GM21723 (cell line): ENCODE measurements around the gene ZNF689.

Experiments
- ATAC-seq: cut with Tn5 transposase; IDR thresholded peaks from one replicate; pipeline ENCODE4 v1.9.1; 2021; ENCODE audit warnings: mild to moderate bottlenecking, moderate library complexity; ENCODE audit not compliant: unreplicated experiment

Gene ZNF689

GRCh38 chr16:30609926-30610839, at the start of gene ZNF689:
TSS of gene ZNF689 (minus strand) at chr16:30610389. CDS start at chr16:30610041, 348 bp downstream.
- ATAC-seq, result peak; percentile 84

- ATAC-seq, result peak; percentile 57
Measured at GRCh38 chr16:30658731-30659506, 48.7 kb upstream of the ZNF689 start.

GRCh38 chr16:30657866-30658730, 47.9 kb upstream of the ZNF689 start, which contains the start of gene FBRS:
TSS of gene FBRS (plus strand) at chr16:30658431. CDS start at chr16:30659519, 1,088 bp downstream.
- peak; percentile 67 for ATAC-seq

GRCh38 chr16:30656974-30657865, 47.0 kb upstream of the ZNF689 start:
- ATAC-seq, result no peak

GRCh38 chr16:30656388-30656787, 46.2 kb upstream of the ZNF689 start:
- no peak for ATAC-seq

GRCh38 chr16:30655815-30656347, 45.7 kb upstream of the ZNF689 start:
- no peak for ATAC-seq

- no peak for ATAC-seq
Measured at GRCh38 chr16:30654856-30655255, 44.7 kb upstream of the ZNF689 start.

- ATAC-seq, result no peak
Measured at GRCh38 chr16:30652718-30653117, 42.5 kb upstream of the ZNF689 start.

- no peak for ATAC-seq
Measured at GRCh38 chr16:30652005-30652296, 41.8 kb upstream of the ZNF689 start.

GRCh38 chr16:30651124-30652004, 41.2 kb upstream of the ZNF689 start:
- ATAC-seq, result peak; percentile 58

- peak; percentile 72 for ATAC-seq
Measured at GRCh38 chr16:30650369-30651123, 40.4 kb upstream of the ZNF689 start, which contains the start of gene PRR14. TSS of gene PRR14 (plus strand) at chr16:30650960. CDS start at chr16:30651646, 686 bp downstream.

GRCh38 chr16:30649725-30650368, 39.7 kb upstream of the ZNF689 start:
- ATAC-seq, result no peak

- ATAC-seq, result no peak
Measured at GRCh38 chr16:30647274-30647571, 37.0 kb upstream of the ZNF689 start.

- ATAC-seq, result no peak
Measured at GRCh38 chr16:30645727-30646126, 35.5 kb upstream of the ZNF689 start.

GRCh38 chr16:30644334-30644830, 34.2 kb upstream of the ZNF689 start:
- no peak for ATAC-seq

GRCh38 chr16:30641378-30641982, 31.3 kb upstream of the ZNF689 start:
- ATAC-seq, result no peak

- no peak for ATAC-seq
Measured at GRCh38 chr16:30637944-30638343, 27.8 kb upstream of the ZNF689 start.
